ENCODE data around the gene AGBL3.

- TF ChIP-seq POLR2A (IDR thresholded peaks at IDR 0.05), result no peak
- TF ChIP-seq, protein P1, sequence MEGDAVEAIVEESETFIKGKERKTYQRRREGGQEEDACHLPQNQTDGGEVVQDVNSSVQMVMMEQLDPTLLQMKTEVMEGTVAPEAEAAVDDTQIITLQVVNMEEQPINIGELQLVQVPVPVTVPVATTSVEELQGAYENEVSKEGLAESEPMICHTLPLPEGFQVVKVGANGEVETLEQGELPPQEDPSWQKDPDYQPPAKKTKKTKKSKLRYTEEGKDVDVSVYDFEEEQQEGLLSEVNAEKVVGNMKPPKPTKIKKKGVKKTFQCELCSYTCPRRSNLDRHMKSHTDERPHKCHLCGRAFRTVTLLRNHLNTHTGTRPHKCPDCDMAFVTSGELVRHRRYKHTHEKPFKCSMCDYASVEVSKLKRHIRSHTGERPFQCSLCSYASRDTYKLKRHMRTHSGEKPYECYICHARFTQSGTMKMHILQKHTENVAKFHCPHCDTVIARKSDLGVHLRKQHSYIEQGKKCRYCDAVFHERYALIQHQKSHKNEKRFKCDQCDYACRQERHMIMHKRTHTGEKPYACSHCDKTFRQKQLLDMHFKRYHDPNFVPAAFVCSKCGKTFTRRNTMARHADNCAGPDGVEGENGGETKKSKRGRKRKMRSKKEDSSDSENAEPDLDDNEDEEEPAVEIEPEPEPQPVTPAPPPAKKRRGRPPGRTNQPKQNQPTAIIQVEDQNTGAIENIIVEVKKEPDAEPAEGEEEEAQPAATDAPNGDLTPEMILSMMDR (IDR thresholded peaks at IDR 0.05), result no peak
Measured at GRCh38 chr7:134992626-134993179, 6.4 kb downstream of the AGBL3 start.

Measured in sigmoid colon (tissue), 3 donors.